CD4-positive, alpha-beta T cell (primary cell): ENCODE data around the gene ZNF154. TPM values are rescaled to one million over a fixed set of nuclear protein-coding genes. Genes with fewer than 3 reads are reported as not detected.

Experiments
- ATAC-seq: fragments of 200-7000 bp; cut with Tn5 transposase; one replicate; pipeline ENCODE4 v1.10.0; 2022; ENCODE audit warnings: mild to moderate bottlenecking; ENCODE audit not compliant: poor library complexity
- CTCF ChIA-PET: fragments of 350-600 bp; sonication (Branson Sonifier 250); formaldehyde crosslinking; loops from one replicate; lab custom pipeline; 2021; ENCODE audit warnings: antibody characterized with exemption, inconsistent platforms; lab: Charles Lee
- POLR2A ChIA-PET: fragments of 350-600 bp; sonication (Branson Sonifier 250); formaldehyde crosslinking; loops from one replicate; lab custom pipeline; 2021; ENCODE audit warnings: antibody characterized with exemption, inconsistent platforms; lab: Charles Lee
- DNase-seq, 14 experiments: peaks; one replicate each; pipeline ENCODE4 v3.0.0-alpha.2; 2013 to 2020; ENCODE audit warnings: mixed read lengths in 2 of 14
- H3K27ac ChIP-seq, 2 donors: one replicate each; pipeline versions ENCODE4 v1.5.1 to v1.7.0; 2013; ENCODE audit warnings: low read length in 2 of 2, low read depth in 1 of 2, mild to moderate bottlenecking in 1 of 2
- H3K27me3 ChIP-seq, 2 experiments: 1 replicate in 1 of 2; 2 replicates in 1 of 2; pipeline versions ENCODE4 v1.6.1 to v1.7.0; 2013; ENCODE audit warnings: low read length in 2 of 2, control low read depth in 1 of 2, mild to moderate bottlenecking in 1 of 2, moderate library complexity in 1 of 2; ENCODE audit not compliant: insufficient read depth in 2 of 2, control insufficient read depth in 1 of 2
- H3K36me3 ChIP-seq: one replicate; pipeline ENCODE4 v1.6.1; 2013; ENCODE audit warnings: low read length, control low read depth; ENCODE audit not compliant: insufficient read depth
- H3K4me1 ChIP-seq: one replicate; pipeline ENCODE4 v1.6.1; 2013; ENCODE audit warnings: low read length, control low read depth; ENCODE audit not compliant: insufficient read depth
- H3K4me3 ChIP-seq: one replicate; pipeline ENCODE4 v1.5.1; 2013; ENCODE audit warnings: mild to moderate bottlenecking, low read length, moderate library complexity
- H3K9me3 ChIP-seq, 2 experiments: 1 replicate in 1 of 2; 2 replicates in 1 of 2; pipeline versions ENCODE4 v1.6.1 to v1.7.0; 2013; ENCODE audit warnings: low read length in 2 of 2, mild to moderate bottlenecking in 2 of 2, control low read depth in 1 of 2, moderate library complexity in 1 of 2; ENCODE audit not compliant: control insufficient read depth in 1 of 2, insufficient read depth in 1 of 2
- H3K27ac Mint-ChIP-seq: one replicate; pipeline ENCODE4 v1.8.0; 2020; ENCODE audit warnings: mixed read lengths
- H3K27me3 Mint-ChIP-seq: one replicate; pipeline ENCODE4 v1.8.0; 2021; ENCODE audit warnings: mixed read lengths
- H3K36me3 Mint-ChIP-seq: one replicate; pipeline ENCODE4 v1.8.0; 2021; ENCODE audit warnings: low read depth, mixed read lengths
- H3K4me1 Mint-ChIP-seq: one replicate; pipeline ENCODE4 v1.8.0; 2021; ENCODE audit warnings: low read depth, mixed read lengths
- H3K4me3 Mint-ChIP-seq: one replicate; pipeline ENCODE4 v1.8.0; 2020; ENCODE audit warnings: mild to moderate bottlenecking, mixed read lengths
- H3K9me3 Mint-ChIP-seq: one replicate; pipeline ENCODE4 v1.8.0; 2020; ENCODE audit warnings: mixed read lengths
- CTCF ChIP-seq: fragments of 200-600 bp; IDR thresholded peaks from one replicate; pipeline ENCODE4 v1.8.0; 2022; ENCODE audit warnings: antibody characterized with exemption, mild to moderate bottlenecking
- intact Hi-C, 2 experiments: fragments of 100-400 bp; cut with DNase I in 1 of 2; cut with micrococcal nuclease in 1 of 2; formaldehyde crosslinking; loops; one replicate each; pipeline versions ENCODE4 v1.15.1 to v1.9.0; 2023 to 2025; cut with DNase I, micrococcal nuclease
- total RNA-seq, 174 experiments: library from RNA in 2 of 174; stranded (reverse) in 2 of 174; gene quantifications; one replicate each; pipeline ENCODE4 v1.2.3 and lab custom pipeline; 2021 to 2026

Gene ZNF154
- total RNA-seq, 2 experiments from 2014 or later, result 16.9 to 18.0 TPM

GRCh38 chr19:57712222-57712621 lies 3.2 kb upstream of the ZNF154 start:
- Mint-ChIP-seq H3K27me3 (no peaks in the 10 kb centered on the region), H3K4me3 (no peak overlapping the region), H3K9me3 (peaks cover 21% of the 10 kb centered on the region), H3K4me1 (peaks cover 22% of the 10 kb centered on the region), H3K27ac (no peak overlapping the region), H3K36me3 (peaks cover 77% of the 10 kb centered on the region)
- Histone ChIP-seq H3K4me3 (no peak overlapping the region), H3K27me3 (no peaks in the 10 kb centered on the region), H3K4me1 (peaks cover 10% of the 10 kb centered on the region), H3K36me3 (peaks cover 3% of the 10 kb centered on the region), H3K9me3 (peaks cover 55 to 68% of the 10 kb centered on the region in 2 experiments), H3K27ac (no peak overlapping the region)
- intact Hi-C loops, result no loop called here
- TF ChIP-seq CTCF, result no peak
- DNase-seq (no peak), ATAC-seq (no peak)
- ChIA-PET POLR2A (interaction anchor here (0.7 kb wide), 1 partner anchor 15 kb away, joined by 5 read pairs; the partner anchor contains the start of gene ZNF671), CTCF (no interaction called here)

- Mint-ChIP-seq H3K36me3 (peaks cover 81% of the 10 kb centered on the region), H3K9me3 (peaks cover 28% of the 10 kb centered on the region), H3K27me3 (no peaks in the 10 kb centered on the region), H3K27ac (peak overlapping the region; percentile 99), H3K4me1 (peaks cover 36% of the 10 kb centered on the region), H3K4me3 (peak overlapping the region; percentile 96)
- H3K9me3 ChIP-seq, result peaks cover 68 to 77% of the 10 kb centered on the region in 2 experiments
- POLR2A ChIA-PET, result interaction anchor here (0.6 to 3.6 kb wide), 26 partner anchors 8 to 766 kb away, joined by 3 to 48 read pairs (median 4); partner anchors contain the start of genes ZNF134, ZNF135, ZNF17 and ZNF211
- H3K4me3 ChIP-seq, result no peak overlapping the region
- no peak for TF ChIP-seq CTCF
- no peak overlapping the region for H3K27ac ChIP-seq
- CTCF ChIA-PET, result no interaction called here
- H3K36me3 ChIP-seq, result peaks cover 8% of the 10 kb centered on the region
- intact Hi-C loops, result no loop called here
- DNase-seq, result no peak
- H3K27me3 ChIP-seq, result no peaks in the 10 kb centered on the region
- ATAC-seq, result no peak
- peaks cover 10% of the 10 kb centered on the region for H3K4me1 ChIP-seq
Measured at GRCh38 chr19:57709616-57710015, 612 bp upstream of the ZNF154 start.

- ChIA-PET POLR2A (interaction anchor here (3.6 kb wide), 1 partner anchor 24 kb away, joined by 42 read pairs; the partner anchor contains the start of gene ZNF551), CTCF (no interaction called here)
- H3K9me3 Mint-ChIP-seq, result peaks cover 30% of the 10 kb centered on the region
- TF ChIP-seq CTCF, result no peak
- no peak overlapping the region for H3K4me3 Mint-ChIP-seq
- ATAC-seq (no peak), DNase-seq (no peak)
- H3K27ac Mint-ChIP-seq, result no peak overlapping the region
- Histone ChIP-seq H3K36me3 (peaks cover 29% of the 10 kb centered on the region), H3K27me3 (no peaks in the 10 kb centered on the region), H3K4me3 (no peak overlapping the region), H3K9me3 (peaks cover 74 to 87% of the 10 kb centered on the region in 2 experiments), H3K27ac (no peak overlapping the region), H3K4me1 (peaks cover 10% of the 10 kb centered on the region)
- H3K27me3 Mint-ChIP-seq, result no peaks in the 10 kb centered on the region
- intact Hi-C loops, result no loop called here
- H3K36me3 Mint-ChIP-seq, result peaks cover 89% of the 10 kb centered on the region
- peaks cover 44% of the 10 kb centered on the region for H3K4me1 Mint-ChIP-seq
Measured at GRCh38 chr19:57706346-57706745, 2.7 kb downstream of the ZNF154 start.
